M059J (cell line): ENCODE data around the gene P2RY13. TPM values are rescaled to one million over a fixed set of nuclear protein-coding genes. Genes with fewer than 3 reads are reported as not detected.
A peak's percentile ranks its signal among the peaks of the same experiment; 100 is the strongest.

ENCODE experiments used
- DNase-seq: peaks from one replicate; pipeline ENCODE4 v3.0.0-alpha.2; 2012; ENCODE audit warnings: low read depth
- total RNA-seq: library from RNA; depleted of rRNA; stranded (reverse); fragments of >200 nt; shearing (Covaris generic); gene quantifications from 2 replicates; pipeline ENCODE4 v1.2.3, GENCODE V29; 2014; rRNA removed

Gene P2RY13
- total RNA-seq, result not detected in 2 replicates

GRCh38 chr3:151329363-151329762 lies at the start of gene P2RY13:
Gene P2RY13 (minus strand): TSS chr3:151329549. CDS start chr3:151329528, 21 bp downstream.
- DNase-seq, result no peak

DNA sequence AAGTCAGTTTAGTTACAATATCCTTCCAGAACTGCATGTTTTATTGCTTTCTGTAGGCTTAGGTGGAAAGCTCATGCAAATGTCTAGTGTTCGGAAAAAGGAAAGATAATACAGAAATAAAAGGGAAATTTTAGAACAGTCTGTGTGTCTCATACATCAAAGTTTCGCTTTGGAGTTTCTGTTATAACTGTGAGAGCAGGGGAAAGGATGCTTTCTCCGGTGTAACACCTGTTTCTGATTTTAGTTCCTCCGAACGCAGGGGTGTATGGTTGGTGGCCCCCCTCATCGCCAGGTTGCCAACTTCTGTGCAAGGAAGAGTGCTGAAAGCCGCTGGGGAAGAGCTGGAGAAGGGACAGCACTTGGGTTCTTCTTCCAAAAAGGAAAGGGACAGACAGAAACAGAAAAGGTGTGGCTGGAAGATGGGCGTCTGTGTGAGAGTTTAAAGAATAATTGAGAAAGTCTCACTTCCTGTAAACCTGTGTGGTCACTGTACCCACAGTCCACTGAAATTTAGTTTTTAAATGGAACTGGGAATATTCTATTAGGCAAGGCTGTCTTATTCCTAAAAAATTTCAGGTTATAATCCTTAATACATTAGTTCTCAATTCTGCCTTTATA lies 48.5 kb upstream of the P2RY13 start:
- no peak for DNase-seq

DNA sequence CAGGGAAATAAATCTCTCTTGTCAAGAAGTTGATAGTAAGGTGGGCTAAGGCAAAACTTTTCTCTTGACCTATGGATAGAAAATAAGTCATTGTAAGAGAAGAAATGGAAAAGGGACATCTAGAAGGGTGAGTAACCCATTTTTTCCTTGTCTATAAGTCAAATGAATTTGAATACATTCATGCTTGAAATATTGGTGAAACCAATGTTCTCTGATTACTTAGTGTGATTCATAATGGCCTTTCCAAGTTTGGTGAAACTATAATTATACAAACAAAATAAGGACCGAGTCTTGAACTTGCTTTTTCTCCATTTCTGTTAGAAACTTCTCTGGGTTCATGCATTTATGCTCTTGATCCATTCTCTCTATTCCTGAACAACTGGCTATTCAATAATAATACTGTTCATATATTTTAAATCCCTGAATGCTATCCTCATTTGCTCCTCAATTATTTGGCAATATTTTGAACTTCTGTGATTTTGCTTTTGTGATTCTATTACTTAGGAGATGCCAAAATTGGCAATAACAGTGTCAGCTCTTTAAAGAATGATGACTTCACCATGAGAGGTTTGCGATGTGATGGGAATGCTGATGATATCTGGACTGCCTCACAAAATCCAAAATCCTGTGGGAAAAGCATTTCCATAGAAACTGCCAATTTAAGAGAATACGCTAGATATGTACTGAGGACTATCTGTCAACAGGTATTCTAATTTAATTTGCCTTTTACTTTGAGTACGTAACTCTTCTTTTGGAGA lies 42.9 kb upstream of the P2RY13 start:
- DNase-seq, result peak; percentile 29

- no peak for DNase-seq
These were observed 42.2 kb upstream of the P2RY13 start for GRCh38 chr3:151371526-151371925.

DNA sequence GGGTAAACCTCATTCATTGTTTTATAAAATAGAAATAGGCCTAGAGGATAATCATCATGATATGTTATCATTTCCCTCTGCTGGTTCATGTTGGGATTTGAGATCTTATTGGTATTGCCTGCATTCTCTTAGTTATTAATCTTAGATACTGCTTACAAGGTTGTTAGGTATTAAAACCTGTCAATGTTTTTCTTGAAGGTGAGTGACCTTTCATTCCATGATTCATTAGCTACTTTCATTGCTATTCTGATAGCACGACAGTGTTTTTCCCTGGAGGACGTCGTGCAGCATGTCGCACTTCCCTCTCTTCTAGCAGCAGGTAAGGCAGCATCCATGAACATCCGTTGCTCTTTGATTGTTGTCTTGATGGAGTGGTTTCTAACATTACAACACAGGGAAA lies 38.1 kb upstream of the P2RY13 start:
- DNase-seq, result peak; percentile 11

- no peak for DNase-seq
These were observed 37.6 kb upstream of the P2RY13 start for GRCh38 chr3:151366993-151367392.

GRCh38 chr3:151362751-151363174 lies 33.4 kb upstream of the P2RY13 start:
- no peak for DNase-seq

DNA sequence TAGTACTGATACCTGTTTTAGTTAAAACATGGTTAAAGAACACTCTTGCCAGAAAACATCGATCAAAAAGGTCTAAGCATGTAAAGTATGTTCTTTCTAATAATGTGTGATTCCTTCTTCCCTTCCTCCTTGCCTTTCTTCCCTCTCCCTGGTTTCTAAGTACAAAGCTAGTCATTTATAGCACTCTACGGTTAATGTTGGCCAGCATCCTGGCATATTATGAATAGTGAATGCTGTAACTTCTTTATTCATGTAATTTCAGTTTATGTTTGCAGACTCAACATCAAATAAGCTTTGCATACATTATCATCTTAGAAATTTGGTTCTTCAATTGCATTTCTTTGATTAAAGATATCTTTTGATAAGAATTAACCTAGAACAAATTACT lies 28.1 kb upstream of the P2RY13 start:
- no peak for DNase-seq

GRCh38 chr3:151356794-151357462 lies 27.6 kb upstream of the P2RY13 start:
- DNase-seq, result no peak

- no peak for DNase-seq
These were observed 22.3 kb upstream of the P2RY13 start for GRCh38 chr3:151351648-151352047.

GRCh38 chr3:151351219-151351618 lies 21.9 kb upstream of the P2RY13 start:
- DNase-seq, result peak; percentile 9

GRCh38 chr3:151350656-151351055 lies 21.3 kb upstream of the P2RY13 start:
- DNase-seq, result no peak

GRCh38 chr3:151347432-151347831 lies 18.1 kb upstream of the P2RY13 start:
- no peak for DNase-seq

DNA sequence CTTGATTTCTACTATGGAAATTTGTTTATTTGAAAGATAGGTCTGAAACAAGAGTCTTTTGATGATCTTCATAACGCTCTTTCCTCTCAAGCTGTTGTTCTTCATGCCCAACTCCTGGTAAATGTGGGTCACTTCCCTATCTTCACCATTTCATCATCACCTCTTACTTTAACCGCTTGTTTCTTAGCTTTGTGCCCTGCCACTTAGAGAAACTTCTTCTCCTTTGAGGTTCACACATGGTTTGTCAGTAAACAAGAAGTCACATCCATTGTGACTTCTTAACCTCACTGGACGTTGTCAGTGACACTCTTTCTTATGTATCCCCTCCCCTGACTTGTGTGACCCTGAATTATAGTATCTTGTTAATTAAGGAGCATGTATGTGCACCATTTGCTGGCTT lies 16.9 kb upstream of the P2RY13 start:
- no peak for DNase-seq

GRCh38 chr3:151345859-151346258 lies 16.5 kb upstream of the P2RY13 start:
- DNase-seq, result peak; percentile 83

GRCh38 chr3:151331696-151332095 lies 2.3 kb upstream of the P2RY13 start:
- no peak for DNase-seq

DNA sequence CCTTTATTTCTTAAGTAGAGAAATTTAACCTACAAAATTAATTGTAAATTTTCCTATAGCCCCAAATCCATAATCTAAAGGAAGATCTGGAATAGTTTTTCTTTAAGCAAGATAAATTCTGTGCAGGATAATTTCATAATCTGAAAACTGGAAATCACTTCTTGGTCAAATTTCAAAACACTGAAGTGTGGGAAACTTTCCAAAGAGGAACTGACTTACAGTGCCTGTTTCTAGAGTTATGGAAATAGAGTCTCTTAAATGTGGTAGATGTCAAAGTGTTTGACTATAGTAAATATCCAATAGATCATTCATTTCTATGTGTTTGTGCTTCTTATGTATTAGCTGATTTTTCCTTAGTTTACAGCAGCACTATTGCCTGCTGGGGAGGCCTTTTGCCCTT lies 1.6 kb upstream of the P2RY13 start:
- no peak for DNase-seq

DNA sequence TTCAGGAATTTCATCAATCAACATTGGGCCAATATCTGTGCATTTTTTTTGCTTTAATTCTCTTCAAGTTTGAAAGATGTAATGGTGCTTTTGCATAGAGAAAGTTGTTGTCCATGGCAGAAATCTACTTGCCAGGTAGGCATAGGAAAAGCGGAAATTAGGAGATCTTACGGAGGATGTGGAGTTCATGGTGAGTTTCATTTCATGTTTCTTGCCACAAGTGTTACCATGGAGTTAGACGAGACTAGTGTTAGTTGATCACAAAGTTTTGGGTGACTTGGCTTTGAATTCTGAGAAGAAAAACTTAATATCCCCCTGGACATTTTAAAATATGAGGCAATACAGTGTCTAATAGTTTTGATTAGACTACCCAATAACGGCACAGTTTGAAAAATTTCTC lies 1.0 kb upstream of the P2RY13 start:
- DNase-seq, result no peak

DNA sequence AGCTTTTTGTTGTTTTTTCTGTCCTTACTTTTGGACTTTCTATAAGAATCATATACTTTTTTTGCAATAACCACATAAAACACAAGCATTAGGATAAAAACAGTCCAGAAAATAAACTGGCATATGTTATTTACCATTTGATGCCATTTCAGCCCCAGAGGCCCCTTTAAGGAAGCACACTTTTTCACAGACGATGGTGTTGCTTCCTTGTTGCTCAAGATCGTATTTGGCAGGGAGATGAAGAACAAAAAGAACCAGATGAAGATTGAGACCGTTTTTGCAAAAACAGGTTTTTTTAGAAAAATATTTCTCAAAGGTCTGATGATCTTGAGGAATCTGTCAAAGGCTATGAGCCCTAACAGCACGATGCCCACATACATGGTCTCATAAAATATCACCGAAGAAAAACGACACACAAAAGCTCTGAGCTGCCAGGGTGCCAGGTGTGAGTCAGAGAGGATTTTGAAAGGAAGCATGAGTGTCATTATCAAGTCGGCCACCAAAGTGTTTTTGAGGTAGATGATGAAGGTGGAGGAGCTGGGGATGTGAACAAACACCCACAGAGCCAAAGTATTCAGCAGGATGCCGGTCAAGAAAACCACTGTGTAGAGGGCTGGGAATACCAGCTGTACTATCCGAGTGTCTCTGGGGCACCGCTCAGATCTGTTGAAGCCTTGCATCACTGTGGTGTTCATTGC lies 902 bp downstream of the P2RY13 start:
- peak; percentile 59 for DNase-seq

DNA sequence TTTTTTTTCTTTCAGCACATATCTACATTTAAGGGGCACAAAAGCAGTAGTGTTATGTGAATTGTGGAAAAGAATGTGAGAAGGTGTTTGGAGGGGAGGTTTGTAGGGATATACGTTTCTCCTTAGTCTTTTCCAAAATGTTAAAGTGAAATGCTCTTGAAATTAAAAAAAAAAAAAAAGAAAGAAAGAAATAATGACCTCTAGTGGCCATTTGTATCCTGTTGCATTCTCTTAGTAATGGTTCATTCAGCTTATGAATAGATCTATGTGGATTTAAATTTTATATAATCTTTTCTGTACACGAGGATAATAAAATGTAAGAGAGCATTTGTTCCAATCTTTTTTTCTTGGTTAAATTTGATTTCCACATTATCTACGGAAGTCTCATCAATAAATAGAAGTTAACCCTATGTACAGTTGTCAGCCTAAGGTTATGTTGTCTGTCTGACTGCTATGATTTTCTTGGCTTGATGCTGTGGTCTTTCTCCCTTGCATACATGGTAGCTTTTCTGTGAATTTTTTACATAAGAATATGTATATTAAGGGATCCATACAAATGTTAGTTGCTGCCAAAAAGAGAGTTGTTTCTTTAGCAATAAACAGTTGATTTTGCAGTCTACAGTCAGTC lies 1.7 kb downstream of the P2RY13 start:
- peak; percentile 40 for DNase-seq

- DNase-seq, result no peak
These were observed 6.8 kb downstream of the P2RY13 start for GRCh38 chr3:151322511-151322910.

DNA sequence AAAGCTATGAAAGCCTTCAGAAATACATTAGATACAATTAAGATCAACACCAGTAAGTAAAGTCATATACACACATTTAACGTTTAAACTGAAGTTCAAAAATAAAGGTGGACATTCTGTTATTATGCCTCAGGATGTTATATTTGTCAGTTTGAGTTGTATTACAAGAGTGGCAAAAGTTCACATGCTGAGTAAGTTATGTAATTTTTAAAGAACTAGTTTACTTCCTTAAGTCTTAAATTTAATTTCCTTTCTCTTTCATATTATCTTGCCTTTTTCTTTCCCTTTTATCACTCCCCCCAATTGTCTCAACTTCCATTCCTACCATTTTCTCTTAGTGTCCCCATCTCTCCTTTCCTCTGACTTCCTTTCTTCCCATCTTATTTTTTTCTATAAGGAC lies 7.8 kb downstream of the P2RY13 start:
- DNase-seq, result no peak
